Measurements from ENCODE around the gene NMBR.

DNA sequence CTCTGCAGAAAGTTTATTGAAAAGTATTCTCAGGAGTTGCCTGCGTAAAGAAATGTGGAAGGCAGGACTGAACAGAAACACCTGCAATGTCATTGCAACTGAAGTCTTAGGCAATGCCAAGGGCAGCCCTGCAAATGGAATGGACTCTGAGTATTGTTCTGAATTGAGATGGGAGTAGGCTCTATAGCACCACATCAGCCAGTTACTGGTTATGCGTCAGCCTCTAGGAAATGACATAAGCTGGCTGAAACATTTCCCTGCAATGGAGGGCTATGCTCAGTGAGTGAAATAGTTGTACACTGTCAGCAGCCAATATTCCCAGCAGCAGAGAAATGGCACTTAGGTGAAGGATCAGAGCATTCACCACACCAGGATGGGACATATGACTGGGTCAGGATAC, 28.0 kb downstream of the NMBR start:
- TF ChIP-seq, protein P1, sequence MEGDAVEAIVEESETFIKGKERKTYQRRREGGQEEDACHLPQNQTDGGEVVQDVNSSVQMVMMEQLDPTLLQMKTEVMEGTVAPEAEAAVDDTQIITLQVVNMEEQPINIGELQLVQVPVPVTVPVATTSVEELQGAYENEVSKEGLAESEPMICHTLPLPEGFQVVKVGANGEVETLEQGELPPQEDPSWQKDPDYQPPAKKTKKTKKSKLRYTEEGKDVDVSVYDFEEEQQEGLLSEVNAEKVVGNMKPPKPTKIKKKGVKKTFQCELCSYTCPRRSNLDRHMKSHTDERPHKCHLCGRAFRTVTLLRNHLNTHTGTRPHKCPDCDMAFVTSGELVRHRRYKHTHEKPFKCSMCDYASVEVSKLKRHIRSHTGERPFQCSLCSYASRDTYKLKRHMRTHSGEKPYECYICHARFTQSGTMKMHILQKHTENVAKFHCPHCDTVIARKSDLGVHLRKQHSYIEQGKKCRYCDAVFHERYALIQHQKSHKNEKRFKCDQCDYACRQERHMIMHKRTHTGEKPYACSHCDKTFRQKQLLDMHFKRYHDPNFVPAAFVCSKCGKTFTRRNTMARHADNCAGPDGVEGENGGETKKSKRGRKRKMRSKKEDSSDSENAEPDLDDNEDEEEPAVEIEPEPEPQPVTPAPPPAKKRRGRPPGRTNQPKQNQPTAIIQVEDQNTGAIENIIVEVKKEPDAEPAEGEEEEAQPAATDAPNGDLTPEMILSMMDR (tag by site-specific recombination; IDR thresholded peaks at IDR 0.05): no peak
- TF ChIP-seq ZBTB8A (tag by site-specific recombination; IDR thresholded peaks at IDR 0.05) (no peak), RBAK (tag by site-specific recombination; IDR thresholded peaks at IDR 0.05) (no peak), KLF1 (tag by site-specific recombination; IDR thresholded peaks at IDR 0.05) (no peak), ZBTB17 (tag by site-specific recombination; IDR thresholded peaks at IDR 0.05) (no peak), ZNF629 (tag by site-specific recombination; IDR thresholded peaks at IDR 0.05) (no peak), ZNF239 (tag by site-specific recombination; IDR thresholded peaks at IDR 0.05) (no peak), SALL2 (tag by site-specific recombination; IDR thresholded peaks at IDR 0.05; ENCODE audit: borderline replicate concordance) (no peak), ZNF140 (tag by site-specific recombination; IDR thresholded peaks at IDR 0.05) (no peak), YY1 (tag by site-specific recombination; IDR thresholded peaks at IDR 0.05) (no peak)
- TF ChIP-seq, protein P2, sequence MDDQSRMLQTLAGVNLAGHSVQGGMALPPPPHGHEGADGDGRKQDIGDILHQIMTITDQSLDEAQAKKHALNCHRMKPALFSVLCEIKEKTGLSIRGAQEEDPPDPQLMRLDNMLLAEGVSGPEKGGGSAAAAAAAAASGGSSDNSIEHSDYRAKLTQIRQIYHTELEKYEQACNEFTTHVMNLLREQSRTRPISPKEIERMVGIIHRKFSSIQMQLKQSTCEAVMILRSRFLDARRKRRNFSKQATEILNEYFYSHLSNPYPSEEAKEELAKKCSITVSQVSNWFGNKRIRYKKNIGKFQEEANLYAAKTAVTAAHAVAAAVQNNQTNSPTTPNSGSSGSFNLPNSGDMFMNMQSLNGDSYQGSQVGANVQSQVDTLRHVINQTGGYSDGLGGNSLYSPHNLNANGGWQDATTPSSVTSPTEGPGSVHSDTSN (CRISPR knock-in tag; IDR thresholded peaks at IDR 0.05): no peak
